Measurements from ENCODE around the gene C2orf42.
"Not testable (repeated sequence)": the region's sequence is repeated elsewhere in the genome, so short reads cannot be mapped to it uniquely, and the experiment has no call there.

The C2orf42 gene

DNA sequence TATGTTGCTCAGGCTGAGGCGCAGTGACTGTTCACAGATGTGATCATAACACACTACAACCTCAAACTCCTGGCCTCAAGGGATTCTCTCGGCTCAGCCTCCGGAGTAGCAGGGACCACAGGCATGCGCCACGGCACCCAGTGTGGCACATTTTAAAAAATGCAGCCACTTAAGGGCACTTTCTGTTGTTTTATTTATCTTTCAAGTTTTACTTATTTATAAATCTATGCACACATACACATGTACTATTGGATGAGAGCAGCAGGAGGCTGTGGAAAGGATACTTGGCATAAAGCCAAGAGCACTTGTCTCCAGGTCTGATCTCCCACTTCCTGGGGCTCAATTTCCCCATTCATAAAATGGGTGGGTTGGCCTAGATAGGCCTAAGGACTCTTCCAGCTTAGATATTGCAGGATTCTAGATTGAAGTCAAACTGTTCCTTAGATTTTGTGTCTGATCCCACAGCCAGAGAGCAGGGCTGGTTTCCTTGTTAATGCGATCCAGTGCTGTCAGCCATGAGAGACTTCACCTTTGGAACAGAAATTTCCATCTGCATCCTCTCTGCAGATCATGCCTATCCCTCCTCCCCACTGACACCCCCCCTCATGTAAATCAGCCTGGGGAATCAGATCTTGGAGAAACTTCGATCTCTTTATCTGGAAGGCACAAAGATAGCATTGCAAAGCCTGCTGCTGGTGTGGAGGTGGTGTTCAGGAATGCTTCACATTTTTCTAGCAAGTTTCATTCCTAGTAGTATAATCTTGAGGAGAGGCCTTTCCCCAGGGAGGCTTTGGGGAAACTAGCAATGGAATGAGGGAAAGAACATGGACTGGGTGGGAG lies 78.8 kb downstream of the C2orf42 start:
- TF ChIP-seq POLR2AphosphoS5 (IDR thresholded peaks at IDR 0.05; ENCODE audit: low read depth, low read length) (no peak), POLR2A (IDR thresholded peaks at IDR 0.05; ENCODE audit: low read depth, low read length) (no peak), TAF1 (IDR thresholded peaks at IDR 0.05; ENCODE audit: borderline replicate concordance, low read depth, low read length) (no peak)
- FAIRE-seq (no peak), DNase-seq (ENCODE audit: insufficient read length) (no peak)

DNA sequence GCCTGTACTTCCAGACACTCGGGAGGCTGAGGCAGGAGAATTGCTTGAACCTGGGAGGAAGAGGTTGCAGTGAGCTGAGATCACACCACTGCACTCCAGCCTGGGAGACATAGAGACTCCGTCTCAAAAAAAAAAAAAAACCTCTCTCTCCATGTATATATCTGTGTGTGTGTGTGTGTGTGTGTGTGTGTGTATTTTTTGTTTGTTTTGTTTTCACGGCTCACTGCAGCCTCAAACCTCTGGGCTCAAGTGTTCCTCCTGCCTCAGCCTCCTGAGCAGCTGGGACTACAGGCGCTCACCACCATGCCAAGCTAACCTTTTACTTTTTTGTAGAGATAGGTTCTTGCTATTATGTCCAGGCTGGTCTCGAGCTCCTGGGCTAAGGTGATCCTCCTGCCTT lies 80.4 kb downstream of the C2orf42 start:
- DNase-seq (ENCODE audit: insufficient read length); FAIRE-seq: not testable (repeated sequence)

DNA sequence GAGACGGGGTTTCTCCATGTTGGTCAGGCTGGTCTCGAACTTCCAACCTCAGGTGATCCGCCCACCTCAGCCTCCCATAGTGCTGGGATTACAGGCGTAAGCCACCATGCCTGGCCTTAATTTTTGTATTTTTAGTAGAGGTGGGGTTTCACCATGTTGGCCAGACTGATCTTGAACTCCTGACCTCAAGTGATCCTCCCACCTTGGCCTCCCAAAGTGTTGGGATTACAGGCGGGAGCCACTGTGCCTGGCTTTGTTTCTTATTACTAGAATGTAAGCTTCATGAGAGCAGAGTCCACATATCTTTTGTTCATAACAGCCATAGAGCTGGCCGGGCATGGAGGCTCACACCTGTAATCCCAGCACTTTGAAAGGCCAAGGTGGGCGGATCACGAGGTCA lies 84.7 kb downstream of the C2orf42 start:
- DNase-seq (ENCODE audit: insufficient read length); FAIRE-seq: not testable (repeated sequence)

DNA sequence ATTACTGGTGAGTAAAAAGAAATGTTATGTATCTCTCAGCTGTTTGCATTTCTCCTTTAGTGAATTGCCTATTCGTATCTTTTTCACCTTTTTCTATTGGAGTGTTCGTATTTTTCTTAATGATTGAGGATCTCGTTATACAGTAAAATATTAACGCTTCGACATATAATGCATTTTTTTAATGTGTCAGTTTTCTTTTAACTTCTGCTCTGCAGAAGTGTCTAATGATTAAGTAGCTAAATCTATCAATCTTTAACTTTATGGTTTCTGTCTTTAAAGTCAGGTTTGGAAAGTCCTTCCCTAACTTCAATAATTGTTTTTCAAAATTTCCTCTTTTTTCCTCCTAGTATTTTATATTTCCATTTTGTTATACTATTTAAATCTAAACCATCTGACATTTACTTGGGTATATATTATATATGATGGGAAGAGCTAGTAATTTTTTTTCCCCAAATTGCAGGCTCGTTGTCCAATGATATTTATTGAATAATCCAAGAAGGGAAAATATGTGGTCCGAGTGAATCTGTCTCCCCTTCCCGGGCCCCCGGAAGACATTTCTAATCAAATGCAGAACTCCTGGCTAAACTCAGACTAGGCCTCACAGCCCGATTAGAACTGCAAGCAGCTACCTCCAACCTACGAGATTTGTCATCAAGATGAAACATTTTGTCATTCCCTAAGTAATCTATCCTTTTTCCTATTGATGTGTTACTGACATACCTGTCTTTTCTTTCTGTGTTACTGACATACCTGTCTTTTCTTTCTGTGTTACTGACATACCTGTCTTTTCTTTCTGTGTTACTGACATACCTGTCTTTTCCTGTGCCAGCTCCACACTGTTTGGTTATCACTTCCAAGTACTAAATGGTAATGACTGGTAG lies 86.3 kb downstream of the C2orf42 start:
- no peak for TF ChIP-seq POLR2AphosphoS5 (IDR thresholded peaks at IDR 0.05; ENCODE audit: low read depth, low read length)
- no peak for TF ChIP-seq TAF1 (IDR thresholded peaks at IDR 0.05; ENCODE audit: borderline replicate concordance, low read depth, low read length)
- TF ChIP-seq POLR2A (IDR thresholded peaks at IDR 0.05; ENCODE audit: low read depth, low read length) = no peak
- DNase-seq (ENCODE audit: insufficient read length) (no peak), FAIRE-seq (peak; percentile 88)

DNA sequence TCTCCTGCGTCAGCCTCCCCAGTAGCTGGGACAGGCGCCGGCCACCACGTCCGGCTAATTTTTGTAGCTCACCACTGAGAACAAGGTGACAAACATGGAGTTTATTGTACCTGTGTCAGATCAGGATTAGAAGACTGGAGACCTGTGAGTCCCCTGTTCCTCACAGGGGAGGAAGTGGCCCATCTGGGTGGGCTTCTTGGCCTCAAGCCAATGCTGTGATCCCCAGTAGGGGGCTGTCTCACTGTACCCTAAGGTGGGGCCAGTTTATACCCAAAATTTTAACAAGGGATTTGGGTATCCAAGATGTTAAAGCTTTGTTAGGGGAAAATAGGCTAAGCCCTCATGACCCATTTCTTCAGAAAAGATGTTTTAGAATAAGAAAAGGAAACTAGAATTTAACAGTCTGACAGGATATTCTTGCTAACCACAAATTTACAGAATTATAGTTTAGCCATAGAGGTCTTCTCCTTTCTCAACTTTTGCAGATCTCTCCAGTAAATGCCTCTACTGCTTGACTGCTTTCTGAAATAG lies 87.2 kb downstream of the C2orf42 start:
- DNase-seq (ENCODE audit: insufficient read length) (no peak), FAIRE-seq (peak; percentile 61)
- TF ChIP-seq POLR2AphosphoS5 (IDR thresholded peaks at IDR 0.05; ENCODE audit: low read depth, low read length) (no peak), TAF1 (IDR thresholded peaks at IDR 0.05; ENCODE audit: borderline replicate concordance, low read depth, low read length) (no peak), POLR2A (IDR thresholded peaks at IDR 0.05; ENCODE audit: low read depth, low read length) (peak; percentile 21; the same call in 1 of the 2 replicates)

DNA sequence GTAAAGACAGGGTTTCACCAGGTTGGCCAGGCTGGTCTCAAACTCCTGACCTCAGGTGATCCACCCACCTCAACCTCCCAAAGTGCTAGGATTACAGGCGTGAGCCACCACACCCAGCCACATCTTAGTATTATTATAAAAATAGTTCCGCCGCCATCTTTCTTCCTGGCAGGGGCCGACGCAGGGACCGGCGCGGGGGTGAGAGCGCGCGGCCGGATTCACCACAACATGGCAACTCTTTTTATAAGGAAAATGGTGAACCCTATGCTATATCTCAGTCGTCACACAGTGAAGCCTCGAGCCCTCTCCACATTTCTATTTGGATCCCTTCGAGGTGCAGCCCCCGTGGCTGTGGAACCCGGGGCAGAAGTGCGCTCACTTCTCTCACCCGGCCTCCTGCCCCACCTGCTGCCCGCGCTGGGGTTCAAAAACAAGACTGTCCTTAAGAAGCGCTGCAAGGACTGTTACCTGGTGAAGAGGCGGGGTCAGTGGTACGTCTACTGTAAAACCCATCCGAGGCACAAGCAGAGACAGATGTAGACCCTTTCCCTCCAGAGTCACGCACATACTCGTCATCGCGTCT lies 88.4 kb downstream of the C2orf42 start:
- DNase-seq (ENCODE audit: insufficient read length) = not testable (repeated sequence)
- FAIRE-seq = peak; percentile 86

DNA sequence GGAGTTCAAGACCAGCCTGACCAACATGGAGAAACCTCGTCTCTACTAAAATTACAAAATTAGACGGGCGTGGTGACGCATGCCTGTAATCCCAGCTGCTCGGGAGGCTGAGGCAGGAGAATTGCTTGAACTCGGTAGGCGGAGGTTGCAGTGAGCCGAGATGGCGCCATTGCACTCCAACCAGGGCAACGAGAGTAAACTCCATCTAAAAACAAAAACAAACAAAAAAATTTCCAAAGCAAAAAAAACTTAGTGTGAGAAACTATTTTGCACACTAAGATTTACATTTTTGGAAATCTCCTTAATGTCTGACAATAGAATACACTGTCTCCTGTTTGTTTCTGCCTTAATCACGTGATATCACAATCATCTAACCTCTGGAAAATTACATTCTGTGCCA lies 89.1 kb downstream of the C2orf42 start:
- not testable (repeated sequence) for FAIRE-seq; DNase-seq (ENCODE audit: insufficient read length)

DNA sequence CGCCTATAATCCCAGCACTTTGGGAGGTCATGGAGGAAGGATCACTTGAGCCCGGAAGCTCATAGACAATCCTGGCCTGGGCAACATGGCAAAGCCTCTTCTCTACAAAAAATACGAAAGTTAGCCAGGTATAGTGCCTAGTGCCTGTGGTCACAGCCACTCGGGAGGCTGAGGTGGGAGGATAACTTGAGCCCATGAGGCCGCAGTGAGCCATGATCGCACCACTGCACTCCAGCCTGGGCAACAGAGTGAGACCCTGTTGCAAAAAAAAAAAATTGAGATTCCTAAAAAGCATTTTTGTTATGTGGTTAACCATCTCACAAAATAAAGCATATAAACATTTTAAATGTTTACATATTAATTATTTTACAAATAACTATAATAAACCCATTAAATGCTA lies 89.6 kb downstream of the C2orf42 start:
- no peak for FAIRE-seq
- no peak for TF ChIP-seq POLR2A (IDR thresholded peaks at IDR 0.05; ENCODE audit: low read depth, low read length)
- TF ChIP-seq POLR2AphosphoS5 (IDR thresholded peaks at IDR 0.05; ENCODE audit: low read depth, low read length) = no peak
- no peak for TF ChIP-seq TAF1 (IDR thresholded peaks at IDR 0.05; ENCODE audit: borderline replicate concordance, low read depth, low read length)
- no peak for DNase-seq (ENCODE audit: insufficient read length)
